AML-193 (cell line): Measurements from ENCODE around the gene KCNE4.
"Not testable (repeated sequence)": the region's sequence is repeated elsewhere in the genome, so short reads cannot be mapped to it uniquely, and the experiment has no call there.

ENCODE experiments used
- DNase-seq, 2 experiments: peaks; one replicate each; lab custom pipeline; 2025; lab: John Stamatoyannopoulos, UW

The KCNE4 gene

DNA sequence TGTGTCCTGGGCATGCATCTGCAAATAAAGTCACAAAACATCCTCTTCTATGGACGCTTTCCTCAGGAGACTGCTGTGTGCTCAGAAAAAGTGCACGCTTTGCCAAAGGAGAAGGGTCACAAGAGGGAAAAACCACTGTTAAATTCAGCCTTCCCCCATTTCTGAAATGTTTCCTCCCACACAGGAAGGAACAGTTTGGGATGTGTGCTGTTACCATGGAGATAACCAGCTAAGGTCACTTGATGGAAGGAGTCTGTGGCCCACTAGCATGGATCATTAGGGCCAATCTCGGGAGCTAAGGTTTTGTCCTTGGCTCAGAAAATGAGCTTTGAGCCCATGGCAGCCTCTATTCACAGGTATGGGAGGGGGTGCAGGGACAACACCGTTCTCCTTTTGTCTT, 5.6 kb downstream of the KCNE4 start:
- no peak for DNase-seq

DNA sequence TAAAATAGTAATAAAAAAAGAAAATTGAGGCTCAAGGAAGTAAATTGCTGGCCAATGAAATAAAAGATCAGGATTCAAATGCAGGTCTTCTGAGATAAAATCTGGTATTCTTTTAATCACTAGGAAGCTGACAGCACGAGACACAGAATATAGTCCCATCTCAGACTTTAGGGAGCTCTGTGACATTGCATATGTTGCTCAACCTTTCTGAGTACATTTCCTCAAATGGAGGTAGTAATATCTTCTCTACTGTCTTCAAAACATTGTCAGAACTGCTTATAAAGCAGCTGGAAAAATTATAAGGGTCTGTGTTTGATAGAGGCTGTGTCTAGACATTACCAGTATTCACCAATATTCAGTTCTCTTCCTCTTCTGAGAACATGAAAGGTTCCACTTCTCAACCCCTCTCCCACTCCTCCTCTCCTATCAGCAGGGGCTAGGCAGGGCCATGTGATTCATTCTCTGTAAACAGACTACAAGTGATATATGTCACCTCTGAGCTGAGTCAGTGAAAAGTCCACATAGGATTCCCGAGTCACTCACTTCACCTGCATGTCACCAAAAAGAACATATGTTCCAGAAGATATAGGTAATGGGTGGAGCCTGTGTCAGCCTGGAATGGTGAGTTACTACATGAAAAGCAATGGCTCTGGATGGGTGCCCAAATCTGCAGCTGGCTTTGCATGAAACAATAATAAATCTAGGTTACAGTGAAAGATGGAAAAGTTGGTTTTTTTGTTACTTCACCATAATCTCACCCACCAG, 7.1 kb downstream of the KCNE4 start:
- no peak for DNase-seq

GRCh38 chr2:223060201-223060825, 8.3 kb downstream of the KCNE4 start:
- DNase-seq: no peak

DNA sequence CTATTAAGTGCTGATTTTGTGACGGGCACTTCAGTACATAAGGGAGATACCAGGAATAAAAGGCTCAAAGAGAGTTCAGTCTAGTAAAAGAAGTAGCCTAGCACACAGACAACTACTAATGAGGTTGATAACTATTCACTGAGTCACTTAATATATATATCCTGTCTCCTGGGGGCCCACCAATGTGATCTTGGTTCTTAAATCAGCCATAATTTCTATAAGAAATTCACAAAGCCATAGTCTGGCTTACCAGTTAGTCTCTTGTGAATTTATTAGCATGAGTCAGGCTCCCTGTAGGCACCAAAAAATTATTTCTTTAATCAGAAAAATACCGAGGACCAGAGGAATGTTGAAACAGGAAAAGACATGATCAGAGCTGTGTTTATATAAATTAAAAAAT, 10.4 kb downstream of the KCNE4 start:
- DNase-seq: no peak

- DNase-seq: no peak
Observed at GRCh38 chr2:223065107-223065506, 13.1 kb downstream of the KCNE4 start.

DNA sequence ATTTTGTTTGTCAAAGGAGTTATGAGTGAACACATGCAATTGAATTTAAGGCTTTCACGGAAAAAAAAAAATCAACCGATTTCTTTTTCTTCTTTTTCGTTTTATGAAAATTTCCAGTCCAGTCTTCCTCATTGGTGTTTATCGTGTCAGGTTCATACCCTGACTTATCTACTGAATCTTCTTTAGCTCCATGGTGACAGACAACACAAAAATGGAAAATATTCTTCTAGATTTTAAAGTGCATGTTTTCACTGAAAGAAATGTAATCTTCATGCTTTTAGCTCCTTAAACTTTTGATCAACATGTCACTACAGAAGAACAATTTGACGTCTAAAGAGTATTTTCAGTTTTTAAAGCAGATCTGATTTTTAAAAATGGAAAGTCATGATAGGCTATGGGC, 14.7 kb downstream of the KCNE4 start:
- no peak for DNase-seq

DNA sequence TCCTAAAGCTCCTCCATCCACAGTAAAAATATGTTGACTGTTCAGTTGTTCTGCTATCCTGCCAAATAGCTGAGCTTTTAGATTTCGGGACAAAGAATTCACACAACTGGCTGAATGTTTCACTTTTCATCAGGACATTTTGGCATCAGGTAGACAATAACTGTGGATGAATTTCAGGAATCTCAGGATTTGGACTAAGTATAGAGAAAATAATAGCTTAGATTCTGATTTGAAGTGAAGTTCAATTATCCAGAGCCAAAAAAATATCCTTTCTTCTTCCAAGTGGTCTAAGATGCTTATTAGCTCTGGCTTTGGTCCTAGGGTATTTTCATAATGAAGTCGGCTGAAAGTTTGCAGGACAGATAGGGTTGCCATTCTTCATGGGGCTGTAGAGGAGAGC, 16.1 kb downstream of the KCNE4 start:
- no peak for DNase-seq

- no peak for DNase-seq
Observed at GRCh38 chr2:223069465-223069864, 17.5 kb downstream of the KCNE4 start.

DNA sequence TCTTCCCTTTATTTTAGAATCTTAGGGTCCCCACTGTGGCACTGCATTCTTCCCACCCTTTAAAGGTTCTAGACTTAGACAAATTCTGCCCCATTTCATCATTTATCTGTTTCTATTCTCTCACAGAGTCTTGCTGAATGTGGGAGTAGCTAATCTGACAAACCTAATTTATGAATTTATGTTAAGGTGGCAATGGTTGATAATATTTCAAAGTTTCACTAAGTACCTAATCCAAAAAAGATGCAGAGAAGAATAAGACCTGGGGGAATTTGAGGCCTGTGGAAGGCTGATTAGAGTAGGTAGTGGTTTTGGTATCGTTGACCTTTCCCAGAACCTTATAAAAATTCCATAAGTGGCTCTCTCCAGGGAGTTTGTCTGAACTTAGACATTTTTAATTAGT, 18.0 kb downstream of the KCNE4 start:
- DNase-seq: no peak

- DNase-seq: no peak
Observed at GRCh38 chr2:223071139-223071538, 19.1 kb downstream of the KCNE4 start.

- DNase-seq: no peak
Observed at GRCh38 chr2:223072826-223073225, 20.8 kb downstream of the KCNE4 start.

GRCh38 chr2:223075301-223076270, 23.6 kb downstream of the KCNE4 start:
- DNase-seq: no peak

DNA sequence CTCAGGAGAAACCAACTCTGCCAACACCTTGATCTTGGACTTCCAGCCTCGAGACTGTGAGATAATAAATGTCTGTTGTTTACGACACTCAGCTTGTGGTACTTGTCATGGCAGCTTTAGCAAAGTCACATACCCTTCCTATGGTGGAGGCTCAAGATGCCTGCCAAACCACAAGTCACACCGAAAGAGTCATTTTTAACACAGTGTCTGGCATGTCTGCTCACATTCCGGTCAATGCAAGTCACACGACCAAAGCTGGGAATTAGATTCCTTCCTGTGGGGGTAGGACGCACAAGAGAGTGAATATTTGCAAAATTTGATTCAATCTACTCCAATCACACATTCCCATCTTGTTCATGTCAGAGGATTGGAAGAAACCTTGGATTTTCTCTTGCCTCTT, 24.6 kb downstream of the KCNE4 start:
- no peak for DNase-seq

DNA sequence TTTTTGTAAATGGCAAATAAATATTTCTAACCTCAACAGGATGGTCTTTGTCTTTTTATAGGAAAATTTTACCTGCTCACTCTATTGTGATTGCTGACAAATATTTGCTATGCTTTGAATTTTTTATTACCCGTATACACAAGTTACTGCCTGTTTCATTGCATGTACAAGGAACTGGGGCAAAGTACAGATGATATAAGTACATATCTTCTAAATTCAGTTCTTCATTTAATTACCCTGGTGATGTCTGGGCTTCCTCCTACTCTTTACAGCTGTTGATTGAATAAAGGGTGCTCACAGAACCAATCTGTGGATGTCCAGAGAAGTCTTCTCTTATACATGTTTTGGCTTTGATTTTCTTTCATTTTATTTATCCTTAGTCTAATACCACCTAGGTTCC, 26.5 kb downstream of the KCNE4 start:
- DNase-seq: no peak

DNA sequence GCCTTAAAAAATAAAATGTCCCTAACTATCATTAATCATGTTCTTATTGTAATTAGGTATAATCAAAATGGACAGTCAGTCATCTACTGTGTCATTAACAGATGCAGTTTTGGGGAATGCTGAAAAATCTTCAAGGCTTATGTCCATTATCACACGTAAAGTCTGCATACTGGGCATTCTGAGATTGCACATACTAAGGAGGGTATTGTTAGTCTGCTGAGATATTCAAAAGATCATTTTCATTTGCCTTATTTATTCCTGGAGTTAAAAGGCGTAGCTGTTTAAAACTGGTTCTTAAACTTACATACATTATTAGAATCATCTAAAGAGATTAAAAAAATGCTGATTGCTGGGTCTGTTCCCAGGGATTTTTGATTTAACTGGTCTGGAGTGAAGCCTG, 27.4 kb downstream of the KCNE4 start:
- DNase-seq: no peak

DNA sequence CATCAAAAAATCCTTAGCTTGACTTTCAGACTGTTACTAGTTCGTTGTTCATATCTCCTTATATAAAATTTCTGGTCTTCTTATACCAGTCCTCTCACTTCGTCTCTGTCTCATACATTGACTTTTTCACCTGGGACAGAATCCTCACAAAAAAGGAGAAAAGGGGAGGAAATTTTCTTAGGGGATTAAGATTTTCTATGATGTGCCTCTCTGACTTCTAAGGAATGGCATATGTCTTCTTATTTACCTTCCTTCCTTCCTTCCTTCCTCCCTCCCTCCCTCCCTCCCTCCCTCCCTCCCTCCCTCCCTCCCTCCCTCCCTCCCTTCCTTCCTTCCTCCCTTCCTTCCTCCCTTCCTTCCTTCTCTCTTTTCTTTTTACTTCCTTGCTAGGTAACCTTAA, 27.9 kb downstream of the KCNE4 start:
- no peak for DNase-seq

- DNase-seq: not testable (repeated sequence)
Observed at GRCh38 chr2:223080790-223081360, 28.9 kb downstream of the KCNE4 start.

GRCh38 chr2:223081789-223082188, 29.8 kb downstream of the KCNE4 start:
- DNase-seq: no peak

DNA sequence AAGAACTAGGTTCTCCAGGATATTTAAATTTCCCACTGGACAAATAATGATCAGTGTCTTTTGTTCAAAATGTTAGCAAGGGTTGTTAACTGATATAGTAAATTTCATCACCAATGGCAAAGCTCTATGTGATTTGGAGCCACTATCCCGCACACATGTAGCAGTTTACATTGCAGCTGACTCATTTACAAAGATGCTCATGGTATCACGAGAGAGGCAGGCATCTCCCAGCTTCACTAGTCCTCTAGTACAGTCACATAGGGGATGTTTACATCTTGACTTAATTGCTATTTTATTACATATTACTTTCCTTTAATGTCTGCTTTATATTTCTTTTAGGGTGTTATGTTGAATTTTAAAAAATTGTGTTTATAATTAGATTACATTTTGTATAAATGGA, 30.7 kb downstream of the KCNE4 start:
- no peak for DNase-seq

DNA sequence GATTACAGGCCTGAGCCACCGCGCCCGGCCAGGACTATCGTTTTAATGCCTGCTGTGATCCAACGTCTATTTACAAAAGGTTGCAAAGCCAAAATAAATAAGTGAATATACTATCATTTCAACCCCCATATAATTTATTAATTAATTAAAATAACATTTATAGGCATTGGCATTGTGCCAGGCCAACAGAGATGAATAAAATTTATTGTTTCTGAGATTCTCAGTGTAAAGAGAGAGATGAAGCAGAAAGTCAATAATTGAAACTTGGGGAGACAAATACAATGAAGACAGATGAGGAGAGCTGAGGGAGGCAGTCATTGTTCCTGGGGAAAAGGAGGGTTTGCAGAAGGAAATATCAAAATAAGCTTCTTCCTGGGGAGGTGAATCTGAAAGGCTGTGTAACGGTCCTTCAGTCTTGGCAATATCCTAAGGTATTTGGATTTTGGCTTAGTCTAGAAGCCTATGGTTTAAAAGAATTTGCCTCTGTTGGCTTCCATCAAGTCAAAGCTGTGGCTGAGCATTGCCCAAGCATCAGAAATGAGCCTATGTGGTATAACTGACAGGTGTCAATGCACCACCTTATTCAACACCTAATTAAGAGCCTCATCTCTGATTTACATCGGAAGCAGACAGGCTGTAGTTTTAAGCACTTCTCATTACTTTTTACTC, 31.5 kb downstream of the KCNE4 start:
- DNase-seq: no peak

GRCh38 chr2:223084873-223085272, 32.9 kb downstream of the KCNE4 start:
- DNase-seq: no peak
